ENCODE results near the gene GKN2.

- TF ChIP-seq CTCF (IDR thresholded peaks at IDR 0.05), result no peak
- no peak for TF ChIP-seq POLR2A (IDR thresholded peaks at IDR 0.05)
- TF ChIP-seq POLR2AphosphoS5 (IDR thresholded peaks at IDR 0.05), result no peak
- TF ChIP-seq EP300 (IDR thresholded peaks at IDR 0.05), result no peak
Measured at GRCh38 chr2:68975844-68976243, 23.2 kb upstream of the GKN2 start.
